HG02763 (cell line): ENCODE measurements around the gene RBM19.
"Not testable (repeated sequence)": the region's sequence is repeated elsewhere in the genome, so short reads cannot be mapped to it uniquely, and the experiment has no call there.

Experiments
- ATAC-seq: cut with Tn5 transposase; IDR thresholded peaks from one replicate; pipeline ENCODE4 v1.9.1; 2021; ENCODE audit warnings: mild to moderate bottlenecking, moderate library complexity; ENCODE audit not compliant: unreplicated experiment

The RBM19 gene

GRCh38 chr12:113965951-113966797 lies at the start of gene RBM19:
Gene RBM19 (minus strand): TSS chr12:113966325. CDS start chr12:113966227, 98 bp downstream.
- peak; percentile 96 for ATAC-seq

- no peak for ATAC-seq
Measured at GRCh38 chr12:114015851-114016250, 49.7 kb upstream of the RBM19 start.

- no peak for ATAC-seq
Measured at GRCh38 chr12:114013575-114014345, 47.6 kb upstream of the RBM19 start.

- no peak for ATAC-seq
Measured at GRCh38 chr12:114012744-114013431, 46.8 kb upstream of the RBM19 start.

- no peak for ATAC-seq
Measured at GRCh38 chr12:114011711-114012110, 45.6 kb upstream of the RBM19 start.

GRCh38 chr12:114006482-114007425 lies 40.6 kb upstream of the RBM19 start:
- ATAC-seq, result no peak

GRCh38 chr12:114004402-114004801 lies 38.3 kb upstream of the RBM19 start:
- no peak for ATAC-seq

GRCh38 chr12:114003286-114003685 lies 37.2 kb upstream of the RBM19 start:
- ATAC-seq, result no peak

- ATAC-seq, result no peak
Measured at GRCh38 chr12:114001511-114002340, 35.6 kb upstream of the RBM19 start.

- ATAC-seq, result no peak
Measured at GRCh38 chr12:114000861-114001260, 34.7 kb upstream of the RBM19 start.

GRCh38 chr12:114000261-114000660 lies 34.1 kb upstream of the RBM19 start:
- ATAC-seq, result not testable (repeated sequence)

GRCh38 chr12:113997365-113997764 lies 31.2 kb upstream of the RBM19 start:
- no peak for ATAC-seq

GRCh38 chr12:113996026-113996425 lies 29.9 kb upstream of the RBM19 start:
- no peak for ATAC-seq

GRCh38 chr12:113994051-113994450 lies 27.9 kb upstream of the RBM19 start:
- no peak for ATAC-seq

- ATAC-seq, result not testable (repeated sequence)
Measured at GRCh38 chr12:113992751-113993150, 26.6 kb upstream of the RBM19 start.

GRCh38 chr12:113991224-113992044 lies 25.3 kb upstream of the RBM19 start:
- no peak for ATAC-seq

GRCh38 chr12:113990250-113991223 lies 24.4 kb upstream of the RBM19 start:
- ATAC-seq, result no peak
